Gastrocnemius medialis (tissue), 4 donors: ENCODE results near the gene GRK7.

ENCODE experiments used
- CTCF ChIP-seq, 5 experiments: fragments of 450-650 bp in 3 of 5; fragments of 200-600 bp in 2 of 5; sonication (generic) in 2 of 5; IDR thresholded peaks in 4 of 5; conservative IDR thresholded peaks in 1 of 5; 1 replicate in 4 of 5; 2 replicates in 1 of 5; pipeline ENCODE4 v1.5.1; 2016 to 2019; ENCODE audit warnings: antibody characterized with exemption in 5 of 5, mild to moderate bottlenecking in 3 of 5, moderate library complexity in 3 of 5
- POLR2A ChIP-seq, 2 donors: fragments of 450-650 bp; IDR thresholded peaks; one replicate each; pipeline ENCODE4 v1.6.1; 2017; ENCODE audit warnings: antibody characterized with exemption in 2 of 2, mild to moderate bottlenecking in 2 of 2, moderate library complexity in 2 of 2

GRCh38 chr3:141798448-141798845 is 35.2 kb downstream of the GRK7 start:
- no peak for TF ChIP-seq CTCF (IDR thresholded peaks at IDR 0.05 in 4 of 5, conservative IDR thresholded peaks at IDR 0.05 in 1 of 5)
- no peak for TF ChIP-seq POLR2A (IDR thresholded peaks at IDR 0.05)
